ENCODE data around the gene PDGFA.

PDGFA gene

DNA sequence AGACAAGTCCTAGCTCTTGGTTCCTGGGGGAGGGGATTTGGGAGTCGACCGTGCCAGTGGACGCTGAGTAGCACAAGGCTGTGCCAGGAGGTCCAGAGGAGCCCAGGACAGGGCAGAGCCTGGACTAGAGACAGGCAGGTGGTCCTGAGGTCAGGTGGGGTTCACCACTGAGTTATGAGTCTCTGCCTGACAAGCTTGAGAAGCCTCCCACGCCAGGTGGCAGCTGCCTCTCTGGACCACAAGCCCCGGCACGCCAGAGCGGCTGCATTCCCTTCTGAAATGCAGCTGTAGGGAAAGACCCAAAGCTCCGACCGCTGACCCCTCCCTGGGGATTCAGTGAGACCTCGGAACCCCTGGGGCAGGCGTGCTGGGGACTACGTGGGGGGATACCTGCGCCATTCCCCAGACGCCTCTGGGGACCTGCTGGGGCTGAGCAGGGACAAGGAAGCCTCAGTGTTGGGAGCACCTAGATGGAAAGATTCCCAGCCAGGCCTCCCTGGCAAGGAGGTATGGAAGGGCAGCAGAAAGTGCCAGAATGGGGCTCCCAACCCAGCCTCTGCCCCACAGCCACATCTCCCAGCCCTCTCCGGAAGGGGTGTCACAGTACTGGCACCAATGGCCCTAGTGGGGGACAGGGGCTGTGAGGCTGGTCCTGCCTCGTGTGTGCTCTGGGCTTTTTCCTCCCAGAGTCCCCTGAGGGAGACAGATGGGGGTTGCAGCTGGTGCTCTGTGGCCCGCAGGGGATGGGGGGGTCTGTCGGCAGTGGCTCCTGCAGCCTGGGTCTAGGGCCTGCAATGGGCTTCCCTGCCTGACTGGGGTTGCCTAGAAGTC is 29.0 kb downstream of the PDGFA start:
- no peak for DNase-seq (ENCODE audit: low read depth in 2 of 2)

DNA sequence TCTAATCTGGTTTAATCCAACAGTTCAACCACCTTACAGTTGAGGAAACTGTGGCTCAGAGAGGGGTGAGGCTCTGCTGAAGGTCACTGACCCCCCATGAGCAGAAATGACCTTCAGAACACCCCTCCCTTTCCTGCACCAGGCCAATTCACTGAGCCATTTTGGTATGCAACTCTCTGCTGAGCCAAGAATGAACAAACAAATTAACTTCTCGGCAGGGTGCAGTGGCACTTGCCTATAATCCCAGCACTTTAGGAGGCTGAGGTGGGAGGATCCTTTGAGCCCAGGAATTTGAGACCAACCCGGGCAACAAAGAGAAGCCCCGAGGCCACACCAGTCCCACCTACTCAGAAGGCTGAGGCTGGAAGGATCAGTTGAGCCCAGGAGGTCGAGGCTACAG is 29.8 kb downstream of the PDGFA start:
- no peak for DNase-seq (ENCODE audit: low read depth in 2 of 2)

DNA sequence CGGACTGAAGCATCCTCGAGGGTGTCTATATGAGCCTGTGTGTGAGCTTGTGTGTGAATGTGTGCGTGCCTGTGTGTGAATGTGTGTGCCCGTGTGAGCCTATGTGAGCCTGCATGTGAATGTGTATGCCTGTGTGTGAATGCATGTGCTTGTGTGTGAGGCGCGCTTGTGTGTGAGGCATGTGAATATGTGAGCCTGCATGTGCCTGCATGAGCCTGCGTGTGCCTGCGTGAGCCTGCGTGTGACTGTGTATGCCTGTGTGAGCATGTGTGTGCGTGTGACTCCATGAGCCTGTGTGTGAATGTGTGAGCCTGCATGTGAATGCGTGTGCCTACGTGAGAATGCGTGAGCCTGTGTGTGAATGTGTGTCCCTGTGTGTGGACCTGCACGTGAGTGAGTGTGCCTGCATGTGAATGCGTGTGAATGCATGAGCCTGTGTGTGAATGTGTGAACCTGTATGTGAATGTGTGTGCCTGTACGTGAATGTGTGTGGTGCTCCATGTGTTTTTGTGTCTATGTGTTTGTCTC is 33.4 kb downstream of the PDGFA start:
- DNase-seq (ENCODE audit: low read depth in 2 of 2) = no peak

GRCh38 chr7:485188-486081 is 34.2 kb downstream of the PDGFA start:
- DNase-seq (ENCODE audit: low read depth in 2 of 2) = no peak

GRCh38 chr7:484356-485101 is 35.1 kb downstream of the PDGFA start:
- no peak for DNase-seq (ENCODE audit: low read depth in 2 of 2)

GRCh38 chr7:483656-484355 is 35.8 kb downstream of the PDGFA start:
- DNase-seq (ENCODE audit: low read depth in 2 of 2) = no peak

DNA sequence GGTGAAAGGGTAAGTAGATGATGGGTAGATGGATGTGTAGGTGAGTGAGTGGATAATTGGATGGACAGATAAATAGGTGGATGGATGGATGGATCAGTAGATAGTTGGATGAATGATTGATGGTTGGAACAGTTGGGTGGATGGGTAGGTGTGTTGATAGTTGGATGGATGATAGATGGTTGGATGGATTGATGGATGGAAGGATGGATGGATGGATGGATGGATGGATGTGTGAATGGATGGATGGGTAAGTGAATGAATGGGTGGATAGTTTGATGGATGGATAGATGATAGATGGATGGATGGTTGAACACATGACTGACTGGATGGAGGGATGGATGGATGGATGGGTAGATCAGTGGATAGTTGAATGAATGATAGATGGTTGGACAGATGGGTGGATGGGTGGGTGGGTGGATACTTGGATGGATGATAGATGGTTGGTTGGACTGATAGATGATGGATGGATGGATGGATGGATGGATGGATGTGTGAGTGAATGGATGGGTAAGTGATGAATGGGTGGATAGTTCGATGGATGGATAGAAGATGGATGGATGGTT is 37.0 kb downstream of the PDGFA start:
- no peak for DNase-seq (ENCODE audit: low read depth in 2 of 2)

GRCh38 chr7:481219-481930 is 38.3 kb downstream of the PDGFA start:
- DNase-seq (ENCODE audit: low read depth in 2 of 2) = no peak

DNA sequence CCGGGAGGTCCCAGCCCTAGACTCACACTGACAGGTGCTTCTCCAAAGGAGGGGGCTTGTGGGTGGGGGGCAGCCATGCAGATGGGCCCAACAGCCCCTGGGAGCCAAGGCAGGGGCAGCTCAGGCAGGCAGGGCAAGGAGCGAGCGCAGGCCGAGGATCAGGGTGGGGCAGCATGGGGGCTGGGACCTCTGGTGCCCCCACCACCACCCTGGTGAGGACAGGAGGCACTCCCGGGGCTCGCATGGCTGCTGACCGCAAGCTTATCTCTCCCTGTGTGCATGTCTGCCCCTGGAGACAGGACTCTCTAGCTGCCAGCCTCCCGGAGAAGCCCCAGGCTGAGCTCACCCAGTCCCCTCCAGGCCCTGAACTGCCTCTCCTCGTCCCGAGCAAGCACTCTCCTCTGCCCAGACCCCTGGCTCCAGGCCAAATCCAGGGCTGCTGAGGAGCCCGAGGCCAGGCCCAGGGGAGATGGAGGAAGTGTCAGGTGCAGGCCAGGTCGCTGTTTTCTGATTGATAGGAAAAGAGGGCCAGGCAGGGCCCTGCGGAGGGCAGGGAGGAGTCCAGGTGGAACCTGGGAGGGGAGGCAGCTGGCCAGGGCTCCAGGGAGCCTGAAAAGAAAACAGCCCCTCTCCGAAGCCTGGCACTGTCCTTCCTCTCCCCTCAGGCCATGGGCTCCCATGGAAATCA is 39.0 kb downstream of the PDGFA start:
- DNase-seq (ENCODE audit: low read depth in 2 of 2) = no peak

- no peak for DNase-seq (ENCODE audit: low read depth in 2 of 2)
These were observed 39.6 kb downstream of the PDGFA start for GRCh38 chr7:479948-480499.

- DNase-seq (ENCODE audit: low read depth in 2 of 2) = no peak
These were observed 40.3 kb downstream of the PDGFA start for GRCh38 chr7:479115-479947.

- no peak for DNase-seq (ENCODE audit: low read depth in 2 of 2)
These were observed 41.9 kb downstream of the PDGFA start for GRCh38 chr7:477626-478220.

GRCh38 chr7:476736-477360 is 42.8 kb downstream of the PDGFA start:
- no peak for DNase-seq (ENCODE audit: low read depth in 2 of 2)

GRCh38 chr7:475951-476441 is 43.6 kb downstream of the PDGFA start:
- DNase-seq (ENCODE audit: low read depth in 2 of 2) = no peak

GRCh38 chr7:475425-475728 is 44.3 kb downstream of the PDGFA start:
- no peak for DNase-seq (ENCODE audit: low read depth in 2 of 2)

DNA sequence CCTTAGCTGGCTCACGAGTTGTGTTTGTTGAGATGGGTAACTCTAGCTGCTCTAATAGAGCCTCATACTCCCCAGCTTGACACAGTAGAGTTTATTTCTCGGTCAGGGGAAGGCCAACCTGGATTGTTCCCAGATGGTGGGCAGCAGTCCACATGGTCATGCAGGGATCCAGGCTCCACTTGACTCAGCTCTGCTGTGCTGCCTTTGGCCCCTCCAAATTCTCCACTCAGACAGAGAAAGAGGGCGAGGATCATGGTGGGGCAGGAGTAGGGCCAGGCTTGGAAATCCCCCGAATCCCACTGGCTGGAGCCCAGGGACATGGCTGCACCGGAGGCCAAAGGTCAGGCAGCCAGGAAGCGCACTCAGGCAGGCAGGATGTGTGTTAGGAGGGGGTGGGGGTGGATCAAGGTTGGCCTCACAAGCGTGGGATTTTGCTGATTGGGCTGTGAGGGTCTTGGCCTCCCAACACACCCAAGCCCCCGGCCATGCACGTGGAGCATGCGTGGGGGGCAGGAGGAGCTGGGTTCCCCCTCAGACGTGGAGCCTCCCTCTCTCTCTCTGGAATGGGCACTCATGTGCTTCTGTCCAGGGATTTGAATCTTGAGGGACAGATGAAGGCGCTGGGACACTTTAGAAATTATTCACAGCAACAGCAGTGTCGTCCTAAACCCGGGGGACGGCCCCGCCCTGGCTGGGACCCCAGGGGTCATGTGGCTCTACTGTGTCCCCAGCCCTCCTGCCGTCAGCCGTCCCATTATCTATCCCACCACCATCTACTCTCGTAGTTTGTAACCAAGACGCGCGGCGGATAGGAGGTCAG is 44.8 kb downstream of the PDGFA start:
- DNase-seq (ENCODE audit: low read depth in 2 of 2) = no peak

Measured in fibroblast of skin of left quadriceps (primary cell).